Adipocyte (in vitro differentiated cells): Measurements from ENCODE around the gene MAML3.

ENCODE experiments used
- DNase-seq: peaks from one replicate; pipeline ENCODE4 v3.0.0-alpha.2; 2015; ENCODE audit warnings: low read depth
- H3K27me3 ChIP-seq: replicated peaks from 2 replicates; pipeline ENCODE4 v1.7.0; 2013; ENCODE audit warnings: mild to moderate bottlenecking, low read length, moderate library complexity; ENCODE audit not compliant: control insufficient read depth, insufficient read depth
- H3K36me3 ChIP-seq: 2 replicates; pipeline ENCODE4 v1.7.0; 2013; ENCODE audit warnings: low read length, mild to moderate bottlenecking, moderate library complexity; ENCODE audit not compliant: control insufficient read depth, insufficient read depth, severe bottlenecking
- H3K4me1 ChIP-seq: 2 replicates; pipeline ENCODE4 v1.7.0; 2013; ENCODE audit warnings: mild to moderate bottlenecking, low read length, moderate library complexity; ENCODE audit not compliant: control insufficient read depth, insufficient read depth
- H3K4me3 ChIP-seq: 2 replicates; pipeline ENCODE4 v1.7.0; 2013; ENCODE audit warnings: mild to moderate bottlenecking, low read length, moderate library complexity
- H3K9ac ChIP-seq: 2 replicates; pipeline ENCODE4 v1.7.0; 2013; ENCODE audit warnings: mild to moderate bottlenecking, low read length, moderate library complexity
- H3K9me3 ChIP-seq: 2 replicates; pipeline ENCODE4 v1.7.0; 2013; ENCODE audit warnings: mild to moderate bottlenecking, low read length, moderate library complexity; ENCODE audit not compliant: control insufficient read depth

MAML3 gene

GRCh38 chr4:139676913-139677585, 476.9 kb downstream of the MAML3 start:
- Histone ChIP-seq H3K9me3 (no peaks in the 10 kb centered on the region), H3K36me3 (peaks cover 6% of the 10 kb centered on the region), H3K27me3 (no peaks in the 10 kb centered on the region), H3K9ac (no peak overlapping the region), H3K4me3 (no peak overlapping the region), H3K4me1 (no peaks in the 10 kb centered on the region)
- DNase-seq: no peak

DNA sequence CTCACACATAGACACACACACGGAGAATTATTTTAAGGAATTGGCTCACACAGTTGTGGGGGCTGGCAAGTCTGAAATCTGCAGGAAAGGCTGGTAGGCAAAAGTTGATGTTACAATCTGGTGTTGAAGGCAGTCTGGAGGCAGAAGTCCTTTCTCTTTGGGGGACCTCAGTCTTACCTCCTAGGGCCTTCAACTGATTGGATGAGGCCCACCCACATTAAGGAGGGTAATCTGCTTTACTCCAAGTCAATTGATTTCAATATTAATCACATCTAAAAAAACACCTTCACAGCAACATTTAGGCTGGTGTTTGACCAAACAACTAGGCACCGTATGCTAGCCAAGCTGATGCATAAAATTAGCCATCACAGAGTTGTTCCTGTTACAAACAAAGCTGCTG, 477.6 kb downstream of the MAML3 start:
- Histone ChIP-seq H3K9me3 (no peaks in the 10 kb centered on the region), H3K4me1 (no peaks in the 10 kb centered on the region), H3K27me3 (no peaks in the 10 kb centered on the region), H3K9ac (no peak overlapping the region), H3K36me3 (peaks cover 6% of the 10 kb centered on the region), H3K4me3 (no peak overlapping the region)
- DNase-seq: no peak

DNA sequence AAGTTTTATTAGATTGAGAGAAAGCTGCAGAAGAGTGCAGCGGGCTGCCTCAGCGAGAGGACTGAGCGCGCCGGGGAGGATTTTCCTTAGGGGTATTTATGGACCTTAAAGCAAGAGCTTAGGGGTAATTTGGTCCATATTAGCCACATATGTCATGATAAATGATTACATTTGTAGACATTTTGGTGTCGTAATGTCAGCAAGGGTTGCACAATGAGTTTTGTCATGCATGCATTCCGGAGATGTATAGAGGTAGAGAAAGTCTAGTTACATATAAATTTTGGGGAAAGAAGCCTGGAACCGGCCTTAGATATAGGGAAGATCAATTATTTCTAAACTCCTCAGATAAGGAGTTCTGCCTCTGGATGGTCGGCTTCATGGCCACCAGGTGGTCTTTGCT, 478.3 kb downstream of the MAML3 start:
- H3K27me3 ChIP-seq: no peaks in the 10 kb centered on the region
- no peaks in the 10 kb centered on the region for H3K4me1 ChIP-seq
- H3K9me3 ChIP-seq: no peaks in the 10 kb centered on the region
- H3K36me3 ChIP-seq: peaks cover 6% of the 10 kb centered on the region
- H3K9ac ChIP-seq: no peak overlapping the region
- no peak overlapping the region for H3K4me3 ChIP-seq
- DNase-seq: peak; percentile 48

- no peak for DNase-seq
- Histone ChIP-seq H3K4me1 (no peaks in the 10 kb centered on the region), H3K36me3 (peaks cover 6% of the 10 kb centered on the region), H3K27me3 (no peaks in the 10 kb centered on the region), H3K4me3 (no peak overlapping the region), H3K9me3 (no peaks in the 10 kb centered on the region), H3K9ac (no peak overlapping the region)
Measured at GRCh38 chr4:139674875-139675550, 479.0 kb downstream of the MAML3 start.

- Histone ChIP-seq H3K4me1 (no peaks in the 10 kb centered on the region), H3K9ac (no peak overlapping the region), H3K4me3 (no peak overlapping the region), H3K9me3 (no peaks in the 10 kb centered on the region), H3K27me3 (no peaks in the 10 kb centered on the region), H3K36me3 (no peaks in the 10 kb centered on the region)
- DNase-seq: no peak
Measured at GRCh38 chr4:139672732-139673131, 481.3 kb downstream of the MAML3 start.

- H3K4me1 ChIP-seq: no peaks in the 10 kb centered on the region
- no peak overlapping the region for H3K9ac ChIP-seq
- no peaks in the 10 kb centered on the region for H3K36me3 ChIP-seq
- no peaks in the 10 kb centered on the region for H3K9me3 ChIP-seq
- DNase-seq: no peak
- H3K27me3 ChIP-seq: no peaks in the 10 kb centered on the region
- no peak overlapping the region for H3K4me3 ChIP-seq
Measured at GRCh38 chr4:139672215-139672614, 481.8 kb downstream of the MAML3 start.

DNA sequence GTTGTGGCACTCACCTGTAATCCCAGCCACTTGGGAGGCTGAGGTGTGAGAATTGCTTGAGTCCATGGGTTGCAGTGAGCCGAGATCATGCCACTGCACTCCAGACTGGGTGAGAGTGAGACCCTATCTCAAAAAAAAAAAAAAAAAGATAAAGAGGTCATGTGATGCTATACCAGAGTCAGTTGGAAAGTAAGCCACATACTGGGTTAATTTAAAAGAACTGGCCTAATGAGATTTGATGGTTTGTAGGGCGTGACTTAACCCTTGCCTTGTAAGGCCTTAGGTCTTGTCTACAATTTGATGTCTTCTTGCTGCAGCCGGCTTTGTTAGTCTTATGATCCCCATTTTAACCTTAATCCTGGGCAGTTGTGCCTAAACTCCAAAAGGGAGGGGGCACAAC, 483.2 kb downstream of the MAML3 start:
- Histone ChIP-seq H3K9ac (no peak overlapping the region), H3K4me1 (peaks cover 9% of the 10 kb centered on the region), H3K9me3 (no peaks in the 10 kb centered on the region), H3K36me3 (no peaks in the 10 kb centered on the region), H3K4me3 (no peak overlapping the region), H3K27me3 (no peaks in the 10 kb centered on the region)
- DNase-seq: no peak

GRCh38 chr4:139669890-139670289, 484.1 kb downstream of the MAML3 start:
- H3K9me3 ChIP-seq: no peaks in the 10 kb centered on the region
- no peak overlapping the region for H3K4me3 ChIP-seq
- no peaks in the 10 kb centered on the region for H3K36me3 ChIP-seq
- H3K27me3 ChIP-seq: no peaks in the 10 kb centered on the region
- no peak overlapping the region for H3K9ac ChIP-seq
- H3K4me1 ChIP-seq: peaks cover 9% of the 10 kb centered on the region
- DNase-seq: no peak

DNA sequence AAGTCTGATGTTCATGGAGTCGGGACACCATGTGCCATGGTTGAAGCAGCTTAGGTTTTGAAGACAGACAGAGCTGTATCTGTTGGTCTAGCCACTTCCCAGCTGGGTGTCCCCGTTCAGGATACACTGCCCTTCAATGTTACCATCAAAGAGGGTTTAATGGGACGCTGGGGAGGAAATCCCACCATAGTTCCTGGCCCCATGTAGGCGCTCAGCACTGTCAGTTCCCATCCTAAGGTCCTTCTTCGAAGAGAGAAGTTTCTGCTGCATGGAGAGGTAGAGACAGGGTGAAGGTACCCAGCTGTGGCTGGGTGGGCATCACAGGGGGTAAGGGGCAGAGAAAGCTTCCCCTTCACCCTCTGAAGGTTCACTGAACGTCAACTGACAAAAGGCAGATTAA, 484.6 kb downstream of the MAML3 start:
- peaks cover 9% of the 10 kb centered on the region for H3K4me1 ChIP-seq
- H3K4me3 ChIP-seq: no peak overlapping the region
- no peaks in the 10 kb centered on the region for H3K27me3 ChIP-seq
- DNase-seq: no peak
- no peaks in the 10 kb centered on the region for H3K9me3 ChIP-seq
- H3K9ac ChIP-seq: no peak overlapping the region
- H3K36me3 ChIP-seq: no peaks in the 10 kb centered on the region

DNA sequence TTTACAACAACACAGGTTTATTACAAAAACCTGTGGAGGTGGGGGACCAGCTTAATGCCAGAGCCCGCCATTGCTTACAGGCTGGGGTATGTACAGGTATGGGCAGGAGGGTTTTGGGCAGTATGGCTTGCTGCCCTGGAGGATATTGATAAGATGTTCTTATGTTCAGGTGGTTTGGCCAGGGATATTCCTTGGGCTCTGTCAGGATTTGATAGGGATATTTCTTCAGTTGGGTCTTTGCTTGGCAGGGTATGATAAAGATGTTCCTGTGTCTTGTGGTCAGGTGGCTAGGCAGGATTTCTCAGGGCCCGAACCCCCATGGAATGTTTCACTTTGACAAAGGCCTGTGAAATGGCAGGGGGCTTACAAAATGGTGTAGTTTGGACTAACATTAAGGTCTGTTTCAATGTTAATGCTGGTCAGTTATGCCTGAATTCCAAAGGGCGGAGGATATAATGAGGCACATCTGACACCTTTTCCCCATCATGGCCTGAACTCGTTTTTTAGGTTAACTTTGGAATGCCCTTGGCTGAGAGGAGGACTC, 485.3 kb downstream of the MAML3 start:
- DNase-seq: no peak
- no peak overlapping the region for H3K4me3 ChIP-seq
- H3K4me1 ChIP-seq: peaks cover 9% of the 10 kb centered on the region
- no peaks in the 10 kb centered on the region for H3K9me3 ChIP-seq
- H3K36me3 ChIP-seq: no peaks in the 10 kb centered on the region
- H3K9ac ChIP-seq: no peak overlapping the region
- H3K27me3 ChIP-seq: no peaks in the 10 kb centered on the region

- Histone ChIP-seq H3K9ac (no peak overlapping the region), H3K27me3 (no peaks in the 10 kb centered on the region), H3K4me1 (peaks cover 9% of the 10 kb centered on the region), H3K9me3 (no peaks in the 10 kb centered on the region), H3K4me3 (no peak overlapping the region), H3K36me3 (no peaks in the 10 kb centered on the region)
- DNase-seq: no peak
Measured at GRCh38 chr4:139668036-139668435, 485.9 kb downstream of the MAML3 start.
